HG03095 (cell line): ENCODE measurements around the gene AP1G2.
"Not testable (repeated sequence)": the region's sequence is repeated elsewhere in the genome, so short reads cannot be mapped to it uniquely, and the experiment has no call there.

Experiments
- ATAC-seq: cut with Tn5 transposase; IDR thresholded peaks from one replicate; pipeline ENCODE4 v1.9.1; 2021; ENCODE audit warnings: moderate library complexity; ENCODE audit not compliant: unreplicated experiment

AP1G2 gene

GRCh38 chr14:23567186-23568020, at the start of gene AP1G2:
Gene AP1G2 (minus strand): TSS chr14:23567791. CDS start chr14:23567314, 477 bp downstream.
- peak; percentile 84 for ATAC-seq

- no peak for ATAC-seq
Observed at GRCh38 chr14:23615856-23616255, 48.3 kb upstream of the AP1G2 start.

GRCh38 chr14:23614395-23614828, 46.8 kb upstream of the AP1G2 start:
- no peak for ATAC-seq

GRCh38 chr14:23613242-23614070, 45.9 kb upstream of the AP1G2 start:
- no peak for ATAC-seq

- ATAC-seq = no peak
Observed at GRCh38 chr14:23612802-23613201, 45.2 kb upstream of the AP1G2 start.

GRCh38 chr14:23612354-23612732, 44.8 kb upstream of the AP1G2 start:
- ATAC-seq = no peak

- ATAC-seq = no peak
Observed at GRCh38 chr14:23610815-23611289, 43.3 kb upstream of the AP1G2 start.

- ATAC-seq = no peak
Observed at GRCh38 chr14:23610090-23610814, 42.7 kb upstream of the AP1G2 start.

- not testable (repeated sequence) for ATAC-seq
Observed at GRCh38 chr14:23609411-23610089, 42.0 kb upstream of the AP1G2 start.

- ATAC-seq = no peak
Observed at GRCh38 chr14:23609001-23609400, 41.4 kb upstream of the AP1G2 start.

- no peak for ATAC-seq
Observed at GRCh38 chr14:23608454-23608853, 40.9 kb upstream of the AP1G2 start.

GRCh38 chr14:23605931-23606585, 38.5 kb upstream of the AP1G2 start:
- ATAC-seq = peak; percentile 87

GRCh38 chr14:23604675-23605170, 37.1 kb upstream of the AP1G2 start:
- no peak for ATAC-seq

GRCh38 chr14:23604148-23604547, 36.6 kb upstream of the AP1G2 start:
- no peak for ATAC-seq

GRCh38 chr14:23603103-23603502, 35.5 kb upstream of the AP1G2 start:
- ATAC-seq = no peak

GRCh38 chr14:23602181-23603095, 34.8 kb upstream of the AP1G2 start:
- no peak for ATAC-seq

GRCh38 chr14:23601845-23602180, 34.2 kb upstream of the AP1G2 start:
- ATAC-seq = no peak

GRCh38 chr14:23601424-23601823, 33.8 kb upstream of the AP1G2 start:
- no peak for ATAC-seq

GRCh38 chr14:23600806-23601205, 33.2 kb upstream of the AP1G2 start:
- no peak for ATAC-seq
